ENCODE measurements around the gene GSTO1. TPM values are rescaled to one million over a fixed set of nuclear protein-coding genes. Genes with fewer than 3 reads are reported as not detected.

The GSTO1 gene
- total RNA-seq, 1 experiment from 2014 or later = 460 TPM

DNA sequence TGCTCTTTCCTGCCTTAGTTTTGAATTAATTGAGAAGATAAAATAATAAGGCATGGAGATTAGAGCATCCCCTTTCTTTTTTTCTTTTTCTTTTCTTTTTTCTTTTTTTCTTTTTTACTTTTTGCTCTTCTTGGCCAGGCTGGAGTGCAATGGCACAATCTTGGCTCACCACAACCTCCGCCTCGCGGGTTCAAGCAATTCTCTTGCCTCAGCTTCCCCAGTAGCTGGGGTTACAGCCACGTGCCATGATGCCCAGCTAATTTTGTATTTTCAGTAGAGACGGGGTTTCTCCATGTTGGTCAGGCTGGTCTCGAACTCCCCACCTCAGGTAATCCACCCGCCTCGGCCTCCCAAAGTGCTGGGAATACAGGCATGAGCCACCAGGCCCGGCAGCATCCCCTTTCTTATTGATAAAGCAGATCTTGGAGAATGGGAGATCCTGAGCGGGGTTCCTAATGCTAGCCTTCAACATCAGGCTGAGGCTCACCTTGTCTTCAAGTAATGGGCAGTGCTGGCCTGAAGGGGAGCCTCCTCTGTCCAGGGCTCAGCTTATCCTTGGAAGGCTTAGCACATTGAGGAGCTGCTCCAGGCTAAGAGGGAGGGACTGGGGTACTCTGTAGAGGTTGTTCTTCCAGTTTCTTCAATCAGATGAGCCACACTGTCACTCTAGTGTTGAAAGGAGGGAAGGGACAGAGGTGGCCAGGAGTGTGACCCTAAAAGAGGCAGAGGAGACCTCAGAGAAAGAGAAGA is 42.2 kb downstream of the GSTO1 start:
- in situ Hi-C loops (cut with HindIII; ENCODE audit: low pct_unique_long_range_greater_than_20kb, low sequenced_read_pairs) = no loop called here
- DNase-seq (ENCODE audit: low read depth, low spot score) = no peak

DNA sequence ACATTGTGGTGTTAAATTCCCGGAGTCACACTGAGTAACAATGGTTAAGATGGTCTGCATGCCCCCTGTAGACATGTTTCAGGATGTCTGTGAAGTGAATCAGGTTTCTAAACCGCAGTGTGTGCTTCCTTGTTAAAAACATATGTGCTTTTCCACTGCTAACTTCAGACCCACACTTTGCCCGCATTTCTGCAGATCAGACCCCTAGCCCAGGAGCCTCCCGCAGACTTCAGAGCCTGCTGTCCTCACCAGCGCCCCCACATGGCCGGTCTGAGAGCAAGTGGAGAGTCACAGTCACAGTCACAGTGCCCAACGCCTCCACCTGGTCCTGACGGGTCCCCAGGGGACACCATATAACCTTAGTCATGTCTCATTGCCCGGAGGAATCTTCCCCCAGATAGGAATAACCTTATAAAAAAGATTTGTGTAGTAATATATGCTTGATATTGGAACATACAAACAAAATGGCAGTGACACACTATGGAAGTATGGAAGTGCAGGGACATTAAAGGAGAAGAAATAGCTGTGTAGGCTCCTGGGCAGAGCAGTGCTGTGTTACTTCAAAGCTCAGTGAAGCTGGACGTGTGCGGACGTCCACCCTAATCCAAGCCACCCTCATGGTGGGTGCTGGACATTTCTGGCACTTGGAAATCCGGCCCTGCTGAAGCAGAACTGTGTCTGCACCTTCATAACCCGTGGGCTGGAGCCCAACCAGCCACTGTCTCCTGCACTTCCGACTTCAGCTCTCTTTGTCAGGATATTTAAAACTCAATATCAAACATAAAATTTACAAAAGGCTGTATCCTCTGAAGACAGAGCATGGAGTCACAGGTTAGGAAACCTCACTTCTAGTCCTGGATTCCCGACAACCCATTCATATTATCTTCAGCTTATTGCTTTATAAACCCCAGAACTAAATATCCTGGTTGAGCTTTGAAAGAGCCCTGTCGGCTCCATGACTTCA is 43.3 kb downstream of the GSTO1 start:
- in situ Hi-C loops (cut with HindIII; ENCODE audit: low pct_unique_long_range_greater_than_20kb, low sequenced_read_pairs) = no loop called here
- peak; percentile 71 for DNase-seq (ENCODE audit: low read depth, low spot score)

DNA sequence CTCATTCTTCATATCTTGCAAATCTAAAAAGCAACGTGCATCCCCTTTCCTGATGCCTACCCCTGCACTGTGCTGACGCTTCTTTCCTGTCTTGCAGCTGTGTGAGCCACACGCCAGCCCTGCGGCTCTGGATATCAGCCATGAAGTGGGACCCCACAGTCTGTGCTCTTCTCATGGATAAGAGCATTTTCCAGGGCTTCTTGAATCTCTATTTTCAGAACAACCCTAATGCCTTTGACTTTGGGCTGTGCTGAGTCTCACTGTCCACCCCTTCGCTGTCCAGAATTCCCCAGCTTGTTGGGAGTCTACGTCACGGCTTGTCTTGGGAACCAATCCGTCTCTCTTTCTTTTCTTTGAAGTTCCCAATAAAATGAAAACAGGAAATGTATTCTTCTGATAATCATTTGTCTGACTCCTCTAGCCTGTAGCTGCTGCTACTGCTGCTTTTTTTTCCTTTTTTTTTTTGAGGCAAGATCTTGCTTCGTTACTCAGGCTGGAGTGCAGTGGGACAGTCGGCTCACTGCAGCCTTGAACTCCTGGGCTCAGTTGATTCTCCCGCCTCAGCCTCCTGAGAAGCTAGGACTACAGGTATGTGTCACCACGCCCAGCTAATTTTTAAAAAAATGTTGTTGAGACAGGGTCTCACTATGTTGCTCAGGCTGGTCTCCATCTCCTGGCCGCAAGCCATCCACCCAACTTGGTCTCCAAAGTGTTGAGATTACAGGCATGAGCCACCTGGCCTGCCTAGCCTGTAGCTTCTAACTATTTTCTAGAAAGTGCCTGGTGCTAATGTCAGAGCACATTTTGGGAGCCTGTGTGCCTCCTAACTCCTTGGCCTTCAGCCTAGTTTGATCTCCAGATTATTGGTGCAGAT is 44.6 kb downstream of the GSTO1 start:
- DNase-seq (ENCODE audit: low read depth, low spot score) = peak; percentile 64

DNA sequence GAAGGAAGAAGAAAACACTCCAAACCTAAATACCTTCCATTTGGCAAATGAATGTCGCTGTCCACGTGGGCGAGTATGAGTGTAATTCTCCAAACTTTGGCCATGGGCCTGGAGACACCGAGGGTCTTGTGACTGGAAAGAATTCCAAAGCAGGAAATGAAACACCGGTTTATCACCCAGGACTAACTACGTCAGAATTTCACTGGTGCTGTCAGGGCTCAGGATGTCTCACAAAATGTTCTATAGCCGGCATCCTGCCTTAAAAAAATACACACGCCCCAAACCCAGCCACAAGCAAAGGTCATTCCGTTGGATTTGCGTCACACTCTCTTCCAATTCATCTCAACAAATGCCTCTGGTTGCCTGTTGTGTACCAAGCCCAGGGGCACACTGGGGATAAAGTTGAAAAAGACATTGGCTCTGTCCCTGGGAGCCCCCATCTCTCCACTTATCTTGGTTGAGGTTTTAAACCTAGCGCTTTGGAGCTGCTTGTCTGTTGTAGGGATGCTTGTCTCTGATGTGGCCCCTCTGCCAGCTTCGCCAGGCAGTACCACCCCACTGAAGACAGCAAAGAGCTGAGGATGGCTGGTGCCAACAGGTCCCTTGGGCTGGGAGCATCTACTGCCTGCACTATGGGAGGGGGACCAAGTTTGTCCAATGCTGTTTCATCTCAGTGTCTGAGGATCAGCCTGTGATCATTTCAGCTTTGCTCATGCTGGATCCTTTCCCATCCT is 45.5 kb downstream of the GSTO1 start:
- DNase-seq (ENCODE audit: low read depth, low spot score) = peak; percentile 98
- in situ Hi-C loops (cut with HindIII; ENCODE audit: low pct_unique_long_range_greater_than_20kb, low sequenced_read_pairs) = no loop called here

More for the DNA sequence above, 44.6 kb downstream of the GSTO1 start:
- in situ Hi-C loops (cut with HindIII; ENCODE audit: low pct_unique_long_range_greater_than_20kb, low sequenced_read_pairs) = no loop called here

DNA sequence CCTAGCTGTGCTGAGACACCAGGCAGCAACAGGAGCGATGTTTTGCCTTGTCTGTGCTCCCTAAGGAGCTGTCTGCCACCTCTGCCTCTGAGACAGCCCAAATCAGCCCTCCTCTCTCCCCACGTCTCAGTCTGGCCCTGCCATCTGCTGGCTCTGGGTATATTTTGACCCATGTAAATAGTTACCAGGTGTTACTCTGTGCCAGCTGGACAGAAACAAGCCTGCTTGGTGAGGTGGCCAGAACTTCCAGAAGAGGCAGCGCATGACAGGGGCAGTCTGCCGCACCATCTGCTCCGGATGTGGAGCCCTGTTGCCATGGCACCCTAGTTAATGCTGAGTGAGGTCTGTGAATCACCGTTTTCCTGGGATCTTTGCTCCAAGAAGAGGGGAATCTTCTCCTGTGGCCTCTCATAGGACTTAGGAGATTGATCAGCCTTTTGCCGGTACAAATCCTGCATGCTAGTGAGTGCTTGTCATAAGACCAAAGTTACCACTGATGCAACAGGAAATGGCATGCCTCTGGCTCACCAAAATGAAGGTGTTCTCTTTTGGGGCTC is 46.1 kb downstream of the GSTO1 start:
- peak; percentile 84 for DNase-seq (ENCODE audit: low read depth, low spot score)
- in situ Hi-C loops (cut with HindIII; ENCODE audit: low pct_unique_long_range_greater_than_20kb, low sequenced_read_pairs) = no loop called here

DNA sequence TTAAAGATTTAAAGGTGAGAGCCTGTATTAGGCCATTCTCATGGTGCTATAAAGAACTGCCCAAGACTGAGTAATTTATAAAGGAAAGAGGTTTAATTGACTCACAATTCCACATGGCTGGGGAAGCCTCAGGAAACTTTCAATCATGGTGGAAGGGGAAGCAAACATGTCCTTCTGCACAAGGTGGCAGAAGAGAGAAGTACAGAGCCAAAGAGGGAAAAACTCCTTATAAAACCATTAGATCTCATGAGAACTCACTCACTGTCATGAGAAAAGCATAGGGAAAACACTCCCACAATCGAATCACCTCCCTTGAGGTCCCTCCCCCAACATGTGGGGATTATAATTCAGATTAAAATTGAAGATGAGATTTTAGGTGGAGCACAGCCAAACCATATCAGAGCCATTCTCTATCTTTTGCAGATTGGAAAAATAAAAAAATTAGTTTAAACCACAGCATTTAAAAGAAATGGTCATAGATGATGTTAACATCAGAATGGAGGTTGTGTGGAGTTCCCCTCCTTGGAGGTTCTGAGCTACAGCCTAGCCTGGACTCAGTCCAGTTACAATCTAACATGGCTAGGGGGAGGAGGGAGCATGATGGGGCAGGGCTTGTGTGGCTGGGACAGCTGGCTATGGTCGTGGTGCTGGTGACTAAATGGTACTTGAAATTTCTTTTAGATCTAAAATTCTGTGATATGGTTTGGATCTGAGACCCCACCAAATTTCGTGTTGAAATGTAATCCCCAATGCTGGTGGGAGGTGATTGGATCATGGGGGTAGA is 47.4 kb downstream of the GSTO1 start:
- in situ Hi-C loops (cut with HindIII; ENCODE audit: low pct_unique_long_range_greater_than_20kb, low sequenced_read_pairs) = no loop called here

DNA sequence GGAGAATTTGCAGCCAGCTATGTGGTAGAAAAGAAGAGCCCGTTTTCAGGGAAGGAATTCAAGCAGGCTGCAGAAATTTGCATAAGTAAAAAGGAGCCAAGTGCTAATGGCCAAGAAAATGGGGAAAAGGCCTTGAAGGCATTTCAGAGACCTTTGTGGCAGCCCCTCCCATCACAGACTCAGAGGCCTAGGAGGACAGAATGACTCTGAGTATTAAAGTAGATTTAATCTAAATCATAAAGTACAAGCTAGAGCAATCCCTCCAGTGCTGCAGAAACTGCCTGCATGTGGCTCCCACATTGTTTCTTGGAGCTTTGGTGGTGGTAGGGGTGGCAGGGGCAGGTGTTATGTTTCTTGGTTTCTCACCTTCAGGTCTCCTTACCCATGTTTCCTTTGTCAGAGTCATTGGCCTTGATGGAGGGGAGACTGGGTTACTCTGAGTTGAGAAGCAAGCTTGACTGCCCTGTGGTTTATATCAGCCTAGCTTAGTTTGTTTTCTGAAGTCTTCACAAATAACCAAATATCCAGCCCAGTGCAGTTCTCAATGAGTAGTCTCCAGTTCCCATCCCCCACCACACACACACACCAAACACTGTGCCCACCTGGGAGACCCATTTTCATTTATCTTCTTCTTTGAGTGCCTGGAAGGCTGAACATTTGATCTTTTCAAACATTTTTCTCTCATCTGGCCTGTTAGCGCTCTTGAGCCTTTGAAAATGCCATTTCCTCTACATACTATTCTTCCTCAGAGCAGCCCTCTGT is 49.1 kb downstream of the GSTO1 start:
- in situ Hi-C loops (cut with HindIII; ENCODE audit: low pct_unique_long_range_greater_than_20kb, low sequenced_read_pairs) = no loop called here
- no peak for DNase-seq (ENCODE audit: low read depth, low spot score)

More for the DNA sequence above, 47.4 kb downstream of the GSTO1 start:
- DNase-seq (ENCODE audit: low read depth, low spot score) = no peak

DNA sequence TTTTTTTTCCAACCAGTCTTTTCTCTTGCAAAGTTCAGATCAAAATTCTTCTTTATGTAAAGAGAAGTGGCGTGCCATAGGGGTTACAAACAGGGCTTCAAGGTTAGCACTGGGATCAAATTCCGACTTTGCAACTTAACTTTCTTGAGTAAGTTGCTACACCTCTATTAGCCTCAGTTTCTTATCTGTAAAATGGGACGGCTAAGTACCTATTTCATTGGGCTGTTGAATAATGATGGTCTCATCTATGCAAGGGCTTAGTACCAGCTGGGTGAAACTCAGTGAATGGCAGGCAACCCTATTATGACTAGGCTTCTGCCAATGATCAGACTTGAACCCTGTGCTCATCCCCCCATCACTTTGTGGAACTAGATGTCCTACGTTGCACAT is 49.7 kb downstream of the GSTO1 start:
- in situ Hi-C loops (cut with HindIII; ENCODE audit: low pct_unique_long_range_greater_than_20kb, low sequenced_read_pairs) = no loop called here
- DNase-seq (ENCODE audit: low read depth, low spot score) = no peak

DNA sequence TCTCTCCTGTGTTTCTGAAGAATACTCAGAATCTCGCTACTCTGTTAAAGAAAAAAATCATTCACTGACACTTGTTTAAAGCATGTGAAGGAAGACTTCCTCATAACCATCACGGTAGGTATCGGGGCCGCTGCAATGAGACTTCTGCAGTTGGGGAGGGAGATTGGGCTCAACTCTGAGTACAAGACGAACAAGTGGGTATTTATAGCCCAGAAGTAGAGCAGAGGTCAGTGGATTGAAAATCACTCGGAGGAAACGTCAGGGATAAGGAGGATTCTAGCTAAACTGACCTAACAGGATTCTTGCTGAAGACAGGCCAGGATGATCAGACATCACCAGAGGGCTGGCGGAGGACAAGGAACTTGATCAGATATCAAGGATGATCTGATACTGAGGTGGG is 50.2 kb downstream of the GSTO1 start:
- no peak for DNase-seq (ENCODE audit: low read depth, low spot score)
- in situ Hi-C loops (cut with HindIII; ENCODE audit: low pct_unique_long_range_greater_than_20kb, low sequenced_read_pairs) = no loop called here

DNA sequence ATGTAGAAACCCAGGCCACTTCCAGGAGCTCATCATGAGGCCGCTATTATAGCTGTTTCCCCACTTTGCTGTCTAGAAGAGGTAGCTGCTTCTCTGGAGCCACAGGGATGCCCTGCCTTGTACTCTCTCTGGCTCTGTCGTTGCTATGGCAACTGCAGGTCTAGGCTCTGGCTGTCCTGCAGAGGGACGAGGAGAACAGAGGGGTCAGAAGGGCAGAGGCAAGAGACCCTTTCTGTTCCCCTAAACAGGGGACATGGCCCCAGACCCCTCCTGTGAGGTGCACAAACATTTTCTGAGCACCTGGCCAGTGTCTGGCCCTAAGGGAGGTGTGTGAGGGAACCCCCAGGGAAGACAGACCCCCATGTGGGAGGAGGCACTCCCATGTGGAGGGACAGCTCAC is 52.2 kb downstream of the GSTO1 start:
- in situ Hi-C loops (cut with HindIII; ENCODE audit: low pct_unique_long_range_greater_than_20kb, low sequenced_read_pairs) = no loop called here
- no peak for DNase-seq (ENCODE audit: low read depth, low spot score)

DNA sequence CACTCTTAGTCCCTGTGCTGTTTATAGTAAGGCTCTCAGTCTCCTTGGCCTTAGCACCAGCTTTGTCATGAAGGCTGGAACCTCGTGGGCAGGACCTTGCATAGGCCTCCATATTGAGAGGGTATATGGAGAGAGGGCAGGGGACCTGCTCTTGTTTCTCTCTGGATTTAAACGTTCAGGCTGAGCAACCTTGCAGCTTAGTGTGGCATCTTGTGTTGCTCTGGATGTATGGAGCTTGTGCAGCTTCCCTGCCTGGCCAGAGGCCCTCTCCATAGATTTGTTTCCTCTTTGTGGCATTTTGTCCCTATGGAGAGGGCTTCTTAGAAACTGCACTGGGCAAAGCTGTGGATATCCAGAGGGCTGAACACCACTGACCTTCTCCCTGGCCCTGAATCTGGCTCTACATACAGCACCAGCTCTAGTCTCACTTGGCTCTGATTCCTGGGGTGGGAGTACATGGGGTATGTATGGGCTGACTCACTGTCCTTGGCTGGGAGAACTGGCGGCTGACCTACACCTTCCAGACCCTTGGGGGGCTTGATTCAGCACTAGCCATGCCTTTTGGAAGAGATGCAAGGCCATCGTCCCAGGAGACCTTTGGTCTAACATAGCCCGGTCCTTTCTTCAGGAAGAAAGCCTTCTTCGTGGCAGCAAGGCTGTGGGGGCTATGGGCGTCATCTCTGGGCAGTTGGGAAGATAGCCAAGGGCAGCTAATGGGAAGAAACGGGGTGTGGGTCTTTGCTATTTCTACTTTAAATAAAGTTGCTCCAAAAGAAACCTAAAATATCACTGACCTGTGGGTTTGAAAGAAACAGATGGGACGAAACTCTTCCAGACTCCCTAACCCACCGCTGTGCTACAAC is 53.1 kb downstream of the GSTO1 start:
- in situ Hi-C loops (cut with HindIII; ENCODE audit: low pct_unique_long_range_greater_than_20kb, low sequenced_read_pairs) = no loop called here
- no peak for DNase-seq (ENCODE audit: low read depth, low spot score)

DNA sequence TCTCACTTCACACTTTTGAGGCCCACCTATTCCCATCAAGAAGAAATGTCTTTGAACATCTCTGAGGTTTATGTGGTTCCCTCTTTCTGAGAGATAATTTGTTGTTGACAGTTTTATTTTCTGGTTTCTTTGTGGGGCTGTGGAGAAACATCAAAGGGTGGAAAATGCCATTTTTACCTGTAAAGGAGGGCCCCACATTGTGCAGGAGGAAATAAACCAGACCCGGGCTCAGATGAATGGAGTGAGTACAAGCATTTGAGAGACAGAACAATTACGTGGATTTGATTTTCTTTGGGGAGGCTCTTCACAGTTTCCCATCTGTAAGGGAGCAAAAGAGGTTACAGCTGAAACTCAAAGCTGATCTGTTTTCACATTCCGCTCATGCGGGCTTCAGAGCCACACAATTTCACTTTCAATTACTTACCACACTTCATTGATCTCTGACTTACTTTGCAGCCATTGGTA is 53.8 kb downstream of the GSTO1 start:
- DNase-seq (ENCODE audit: low read depth, low spot score) = no peak
- in situ Hi-C loops (cut with HindIII; ENCODE audit: low pct_unique_long_range_greater_than_20kb, low sequenced_read_pairs) = no loop called here

DNA sequence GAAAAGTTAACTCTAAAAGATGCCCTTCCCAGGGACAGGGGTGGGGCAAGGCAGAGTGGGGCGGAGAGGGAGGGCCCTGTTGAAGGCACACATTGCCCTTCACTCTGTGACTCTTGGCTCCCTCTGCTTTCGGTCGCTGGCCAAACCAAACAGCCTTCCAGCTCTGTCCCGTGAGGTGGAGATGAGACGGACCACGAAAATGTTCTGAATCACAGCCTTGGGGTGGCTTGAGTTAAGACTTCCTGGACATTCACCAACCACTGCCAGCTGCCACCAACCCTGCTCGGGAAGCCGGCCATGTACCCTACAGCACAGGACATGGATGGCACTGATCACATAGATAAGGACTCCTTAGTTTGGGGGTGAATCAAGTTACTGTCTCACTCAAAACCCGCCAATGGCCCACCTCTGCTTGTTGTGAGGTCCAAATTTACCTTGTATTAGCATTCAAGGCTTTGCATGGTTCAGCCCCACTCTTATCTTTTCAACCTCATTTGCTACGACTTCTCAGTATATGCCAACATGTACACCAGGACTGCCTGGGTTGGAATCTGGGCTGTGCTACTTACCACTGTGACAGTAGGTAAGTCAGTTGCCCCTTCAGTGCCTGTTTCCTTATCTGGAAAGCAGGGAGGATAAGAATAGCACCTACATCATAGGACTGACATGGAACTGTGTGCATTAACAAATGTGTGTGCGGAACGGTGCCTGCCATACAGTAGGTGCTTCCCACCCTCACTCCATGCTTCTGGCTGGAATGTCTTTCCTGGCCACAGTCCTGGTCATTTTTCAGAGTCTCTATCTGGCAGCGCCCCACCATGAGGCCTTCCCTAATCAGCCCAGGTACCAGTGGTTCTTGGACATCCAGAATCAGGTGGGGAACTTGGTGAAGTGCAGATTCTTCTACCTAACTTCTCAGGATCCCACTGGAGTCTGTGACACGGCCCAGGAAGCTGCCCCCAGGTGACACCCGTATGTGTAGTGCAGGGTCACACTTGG is 55.6 kb downstream of the GSTO1 start:
- no peak for DNase-seq (ENCODE audit: low read depth, low spot score)
- in situ Hi-C loops (cut with HindIII; ENCODE audit: low pct_unique_long_range_greater_than_20kb, low sequenced_read_pairs) = no loop called here
